Endothelial cell of umbilical vein (primary cell): ENCODE results near the gene PGM2L1.

Source experiments
- CTCF ChIP-seq, 2 donors: IDR thresholded peaks; 1 replicate in 1 of 2; 2 replicates in 1 of 2; pipeline ENCODE4 v1.5.1; 2011; ENCODE audit warnings: low read length in 2 of 2, mild to moderate bottlenecking in 2 of 2, moderate library complexity in 2 of 2, control low read depth in 1 of 2, inconsistent platforms in 1 of 2, low read depth in 1 of 2; ENCODE audit not compliant: insufficient read depth in 1 of 2; ENCODE audit errors: extremely low read depth in 1 of 2
- JUN ChIP-seq: IDR thresholded peaks from 2 replicates; pipeline ENCODE4 v1.6.1; 2011; ENCODE audit warnings: borderline replicate concordance, low read depth; ENCODE audit not compliant: insufficient read length, insufficient read depth
- POLR2A ChIP-seq: IDR thresholded peaks from 2 replicates; pipeline ENCODE4 v1.6.1; 2012; ENCODE audit warnings: low read depth, mild to moderate bottlenecking, control low read depth, low read length
- POLR2AphosphoS5 ChIP-seq: IDR thresholded peaks from 2 replicates; pipeline ENCODE4 v1.6.1; 2012; ENCODE audit warnings: low read depth, mild to moderate bottlenecking, control low read depth, low read length, moderate library complexity; ENCODE audit not compliant: insufficient read depth

GRCh38 chr11:74325649-74326645, 72.3 kb downstream of the PGM2L1 start:
- TF ChIP-seq CTCF (IDR thresholded peaks at IDR 0.05; ENCODE audit: extremely low read depth in 1 of 2, insufficient read depth in 1 of 2, low read depth in 1 of 2, low read length in 2 of 2): no peak
- TF ChIP-seq JUN: no peak
- no peak for TF ChIP-seq POLR2AphosphoS5
- no peak for TF ChIP-seq POLR2A
